T-helper 17 cell (primary cell): ENCODE results near the gene NR6A1. TPM values are rescaled to one million over a fixed set of nuclear protein-coding genes. Genes with fewer than 3 reads are reported as not detected.

ENCODE experiments used
- ATAC-seq: fragments of 150-1000 bp; cut with Tn5 transposase; 2 replicates; pipeline ENCODE4 v1.10.0; 2021; ENCODE audit warnings: mild to moderate bottlenecking, moderate library complexity
- DNase-seq, 3 donors: peaks; one replicate each; pipeline versions ENCODE4 v3.0.0 to v3.0.0-alpha.2; 2020 to 2021
- H3K9me3 ChIP-seq: one replicate; pipeline ENCODE4 v1.7.0; 2013; ENCODE audit warnings: low read length, mild to moderate bottlenecking; ENCODE audit not compliant: control insufficient read depth, poor library complexity, severe bottlenecking
- H3K27ac Mint-ChIP-seq: one replicate; pipeline ENCODE4 v1.8.0; 2022; ENCODE audit warnings: mild to moderate bottlenecking, moderate library complexity, mixed read lengths
- H3K27me3 Mint-ChIP-seq: one replicate; pipeline ENCODE4 v1.8.0; 2022; ENCODE audit warnings: mixed read lengths
- H3K36me3 Mint-ChIP-seq: one replicate; pipeline ENCODE4 v1.8.0; 2022; ENCODE audit warnings: low read depth, mixed read lengths
- H3K4me1 Mint-ChIP-seq: one replicate; pipeline ENCODE4 v1.8.0; 2022; ENCODE audit warnings: mild to moderate bottlenecking, mixed read lengths
- H3K4me3 Mint-ChIP-seq: one replicate; pipeline ENCODE4 v1.8.0; 2022; ENCODE audit warnings: mild to moderate bottlenecking, moderate library complexity, mixed read lengths
- total RNA-seq, 4 donors: library from RNA in 2 of 4; stranded (reverse) in 2 of 4; gene quantifications; one replicate each; pipeline ENCODE4 v1.2.3 and lab custom pipeline; 2022 to 2026

Gene NR6A1
- under 1 TPM; 0.08 to 0.22 TPM for total RNA-seq
- total RNA-seq (lab: John Stamatoyannopoulos, UW), result 0.30 to 0.35 reads per million in 2 donors

DNA sequence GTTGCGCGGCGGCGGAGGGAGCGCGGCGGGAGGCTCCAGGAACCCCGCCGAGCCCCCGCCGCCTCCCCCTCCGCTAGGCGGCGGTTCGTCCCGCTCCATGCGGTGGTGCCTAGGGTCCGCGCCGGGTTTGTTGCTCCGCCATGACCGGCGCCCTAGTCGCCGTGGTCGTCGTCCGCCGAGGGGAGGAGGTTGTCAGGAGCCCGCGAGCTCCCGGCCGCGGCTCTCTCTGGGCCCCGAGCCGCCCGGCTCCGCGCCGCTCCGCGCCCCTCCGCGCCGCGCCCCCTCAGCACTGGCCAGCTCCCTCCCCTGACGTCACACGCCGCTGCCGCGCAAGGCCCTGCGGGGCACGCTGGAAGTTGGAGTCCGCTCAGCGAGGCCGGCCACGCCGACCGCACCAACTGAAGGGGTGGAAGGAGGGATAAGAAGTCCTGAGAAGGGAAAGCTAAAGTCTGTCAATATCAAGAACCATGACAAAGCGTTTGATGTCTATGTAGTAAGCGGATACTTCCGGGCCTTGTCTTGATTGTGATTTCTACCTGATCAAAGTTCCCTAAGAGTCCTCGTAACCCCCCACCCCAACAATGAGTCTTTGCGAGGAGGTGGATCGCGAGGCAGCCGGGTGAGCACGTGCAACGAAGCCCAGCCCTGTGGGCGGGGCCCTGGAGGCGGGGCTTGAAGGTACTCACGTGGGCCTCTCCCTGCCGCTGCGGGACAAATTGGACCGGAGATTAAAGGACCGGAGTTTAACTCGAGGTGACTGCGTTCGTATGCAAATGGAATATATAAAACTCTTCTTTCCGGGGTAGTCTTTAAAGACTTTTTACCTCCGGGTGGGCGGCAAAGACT lies at the start of gene NR6A1:
NR6A1 (minus strand) TSS at position 291 of the 846 bp plus-strand sequence.
- Mint-ChIP-seq H3K4me3 (peak within 1 kb of the TSS; percentile 98), H3K27me3 (peaks cover 60% of the 10 kb centered on the region), H3K36me3 (peaks cover 7% of the 10 kb centered on the region), H3K27ac (peak within 1 kb of the TSS; percentile 77), H3K4me1 (peaks cover 41% of the 10 kb centered on the region)
- peak; percentile 90 to 91 (median 90) for DNase-seq
- ATAC-seq, result peak; percentile 91
- no peaks in the 10 kb centered on the region for H3K9me3 ChIP-seq

DNA sequence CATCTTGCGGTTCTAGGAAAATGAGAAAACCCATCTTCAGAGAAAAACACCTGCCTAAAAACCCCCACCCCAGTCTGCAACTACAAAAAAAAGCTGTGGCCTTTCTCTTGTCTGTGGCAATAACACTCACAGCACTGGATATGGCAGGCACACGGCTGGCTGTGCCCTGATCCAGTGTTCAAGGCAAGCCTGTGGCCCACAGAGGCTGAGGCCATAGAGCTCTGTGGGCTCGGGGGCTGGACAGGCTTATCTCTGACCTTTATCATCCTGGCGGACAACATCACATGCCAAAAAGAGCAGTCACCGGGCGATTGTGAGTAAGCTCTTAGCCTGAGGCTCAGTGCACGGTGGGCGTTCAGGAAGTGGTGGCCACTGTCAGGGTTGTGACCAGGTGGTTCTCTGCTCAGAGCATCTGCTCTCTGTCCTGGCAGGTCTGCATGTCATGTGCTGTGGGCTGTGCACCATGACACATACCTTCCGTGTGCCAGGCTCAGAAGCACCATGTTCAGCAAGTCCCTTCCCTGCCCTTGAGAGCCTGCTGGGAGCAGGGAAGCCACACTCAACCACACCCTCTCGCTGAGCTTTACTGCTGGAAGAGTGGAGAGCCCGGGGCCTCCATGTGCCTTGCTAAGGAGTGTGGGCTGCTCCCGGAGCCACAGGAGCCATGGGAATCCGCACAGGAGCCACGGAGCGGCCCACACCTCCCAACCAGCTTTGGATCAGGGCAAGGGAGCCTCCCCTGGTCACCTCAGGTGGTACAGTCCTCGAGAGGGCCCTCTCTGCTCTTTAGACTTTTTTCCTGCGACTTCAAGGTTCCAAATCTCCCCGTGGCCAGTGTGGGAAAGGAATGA lies 47.5 kb upstream of the NR6A1 start:
- Mint-ChIP-seq H3K4me3 (no peak overlapping the region), H3K27me3 (peaks cover 39% of the 10 kb centered on the region), H3K36me3 (no peaks in the 10 kb centered on the region), H3K27ac (no peak overlapping the region), H3K4me1 (peaks cover 2% of the 10 kb centered on the region)
- ATAC-seq (no peak), DNase-seq (no peak)
- no peaks in the 10 kb centered on the region for H3K9me3 ChIP-seq

DNA sequence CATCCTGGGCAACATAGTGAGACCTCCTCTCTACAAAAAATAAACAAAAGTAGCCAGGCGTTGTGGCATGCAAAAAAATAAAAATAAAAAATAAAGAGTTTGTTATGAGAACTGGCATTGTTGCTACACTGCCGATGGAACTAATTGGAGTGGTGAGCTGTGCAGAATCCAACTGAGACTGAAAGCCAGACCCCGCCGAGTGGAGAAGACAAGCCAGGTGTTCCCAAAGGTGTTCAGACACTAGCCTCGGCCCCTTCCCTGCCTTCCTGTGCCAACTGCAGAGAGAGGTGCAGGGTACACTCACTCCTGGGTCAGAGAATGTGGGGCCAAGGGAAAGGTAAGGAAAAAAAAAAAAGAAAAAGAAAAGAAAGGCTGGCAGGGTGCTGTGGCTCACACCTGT lies 44.5 kb upstream of the NR6A1 start:
- ATAC-seq, result no peak
- DNase-seq, result no peak
- Mint-ChIP-seq H3K4me1 (peaks cover 2% of the 10 kb centered on the region), H3K27ac (no peak overlapping the region), H3K36me3 (no peaks in the 10 kb centered on the region), H3K27me3 (peaks cover 25% of the 10 kb centered on the region), H3K4me3 (no peak overlapping the region)
- no peaks in the 10 kb centered on the region for H3K9me3 ChIP-seq

DNA sequence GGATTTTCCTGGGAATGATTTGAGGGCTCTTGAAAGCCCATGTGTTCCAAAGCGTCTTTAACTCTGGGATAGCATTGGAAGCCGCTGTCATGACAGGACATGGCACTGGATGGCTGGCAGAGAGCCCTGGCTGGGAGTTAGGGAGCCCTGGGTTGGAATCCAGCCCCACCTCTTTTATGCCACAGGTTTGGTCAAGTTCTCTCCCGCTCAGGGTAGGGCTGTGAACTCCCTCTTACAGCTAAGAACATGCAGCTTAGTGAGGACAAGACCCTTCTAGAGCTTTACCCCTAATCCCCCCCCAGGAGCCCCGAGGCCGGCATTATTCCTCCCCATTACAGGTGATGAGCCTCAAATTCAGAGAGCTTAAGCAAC lies 43.0 kb upstream of the NR6A1 start:
- DNase-seq, result no peak
- peaks cover 2% of the 10 kb centered on the region for H3K4me1 Mint-ChIP-seq
- no peaks in the 10 kb centered on the region for H3K9me3 ChIP-seq
- no peak for ATAC-seq
- H3K27me3 Mint-ChIP-seq, result peaks cover 16% of the 10 kb centered on the region
- no peak overlapping the region for H3K4me3 Mint-ChIP-seq
- H3K36me3 Mint-ChIP-seq, result no peaks in the 10 kb centered on the region
- H3K27ac Mint-ChIP-seq, result no peak overlapping the region

DNA sequence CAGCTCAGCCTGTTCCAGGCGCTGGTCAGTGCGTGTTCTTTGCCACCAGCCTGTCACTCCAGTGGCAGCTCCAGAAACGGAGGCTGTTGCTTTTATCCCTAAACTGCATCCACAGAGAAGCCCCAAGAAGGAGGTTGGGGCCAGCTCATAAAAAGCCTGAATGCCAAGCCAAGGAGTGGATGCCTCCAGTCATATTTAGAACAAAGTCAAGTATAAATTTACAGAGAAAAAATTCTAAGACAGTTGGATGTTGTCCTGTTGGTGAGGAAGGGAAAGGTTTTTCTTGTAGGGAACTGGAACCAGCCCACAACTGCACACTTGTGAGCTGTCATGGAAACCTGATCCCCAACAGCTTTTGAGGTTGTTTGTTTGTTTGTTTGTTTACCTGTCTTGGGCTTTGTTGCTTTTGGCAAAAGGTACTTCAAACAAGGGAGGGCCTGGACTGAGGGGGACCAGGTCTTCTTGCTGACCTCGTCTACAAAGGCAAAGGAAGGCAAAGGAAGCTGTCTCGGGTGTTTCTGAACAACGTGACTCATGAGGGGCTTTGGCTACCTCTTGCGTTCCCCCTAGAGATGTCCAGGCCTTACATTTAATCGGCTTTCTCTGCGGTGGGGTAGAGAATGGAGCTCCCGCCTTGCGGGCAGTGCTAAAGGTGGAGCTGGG lies 42.5 kb upstream of the NR6A1 start:
- Mint-ChIP-seq H3K4me1 (peaks cover 2% of the 10 kb centered on the region), H3K4me3 (no peak overlapping the region), H3K27ac (no peak overlapping the region), H3K27me3 (peaks cover 16% of the 10 kb centered on the region), H3K36me3 (no peaks in the 10 kb centered on the region)
- no peaks in the 10 kb centered on the region for H3K9me3 ChIP-seq
- DNase-seq, result no peak
- no peak for ATAC-seq

GRCh38 chr9:124813041-124813440 lies 41.9 kb upstream of the NR6A1 start:
- H3K36me3 Mint-ChIP-seq, result peaks cover 3% of the 10 kb centered on the region
- no peak overlapping the region for H3K27ac Mint-ChIP-seq
- H3K4me3 Mint-ChIP-seq, result no peak overlapping the region
- no peak for DNase-seq
- H3K9me3 ChIP-seq, result no peaks in the 10 kb centered on the region
- H3K27me3 Mint-ChIP-seq, result peaks cover 16% of the 10 kb centered on the region
- ATAC-seq, result no peak
- no peaks in the 10 kb centered on the region for H3K4me1 Mint-ChIP-seq

GRCh38 chr9:124812441-124812876 lies 41.3 kb upstream of the NR6A1 start:
- Mint-ChIP-seq H3K36me3 (peaks cover 3% of the 10 kb centered on the region), H3K27ac (no peak overlapping the region), H3K4me1 (no peaks in the 10 kb centered on the region), H3K4me3 (no peak overlapping the region), H3K27me3 (peaks cover 17% of the 10 kb centered on the region)
- ATAC-seq (no peak), DNase-seq (no peak)
- no peaks in the 10 kb centered on the region for H3K9me3 ChIP-seq

GRCh38 chr9:124810663-124811355 lies 39.7 kb upstream of the NR6A1 start:
- H3K9me3 ChIP-seq, result no peaks in the 10 kb centered on the region
- peaks cover 3% of the 10 kb centered on the region for H3K36me3 Mint-ChIP-seq
- no peak overlapping the region for H3K4me3 Mint-ChIP-seq
- no peak for ATAC-seq
- no peak overlapping the region for H3K27ac Mint-ChIP-seq
- no peak for DNase-seq
- H3K4me1 Mint-ChIP-seq, result no peaks in the 10 kb centered on the region
- H3K27me3 Mint-ChIP-seq, result peaks cover 13% of the 10 kb centered on the region

DNA sequence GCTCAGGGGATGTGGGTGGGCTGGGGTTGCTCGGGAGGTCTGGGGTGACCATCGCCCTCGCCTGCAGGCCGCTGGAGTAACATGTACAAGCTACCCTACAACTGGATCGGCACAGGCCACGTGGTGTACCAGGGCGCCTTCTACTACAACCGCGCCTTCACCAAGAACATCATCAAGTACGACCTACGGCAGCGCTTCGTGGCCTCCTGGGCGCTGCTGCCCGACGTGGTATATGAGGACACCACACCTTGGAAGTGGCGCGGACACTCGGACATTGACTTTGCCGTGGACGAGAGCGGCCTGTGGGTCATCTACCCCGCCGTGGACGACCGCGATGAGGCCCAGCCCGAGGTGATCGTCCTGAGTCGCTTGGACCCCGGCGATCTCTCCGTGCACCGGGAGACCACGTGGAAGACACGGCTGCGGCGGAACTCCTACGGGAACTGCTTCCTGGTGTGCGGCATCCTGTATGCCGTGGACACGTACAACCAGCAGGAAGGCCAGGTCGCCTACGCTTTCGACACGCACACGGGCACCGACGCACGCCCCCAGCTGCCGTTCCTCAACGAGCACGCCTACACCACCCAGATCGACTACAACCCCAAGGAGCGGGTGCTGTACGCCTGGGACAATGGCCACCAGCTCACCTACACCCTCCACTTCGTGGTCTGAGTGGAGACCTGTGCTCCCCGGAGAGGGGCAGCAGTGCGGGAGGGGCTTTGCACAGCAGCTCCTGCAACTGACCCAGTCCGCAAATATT lies 38.8 kb upstream of the NR6A1 start:
- H3K27me3 Mint-ChIP-seq, result peaks cover 13% of the 10 kb centered on the region
- no peaks in the 10 kb centered on the region for H3K9me3 ChIP-seq
- H3K27ac Mint-ChIP-seq, result no peak overlapping the region
- ATAC-seq, result no peak
- DNase-seq, result no peak
- H3K36me3 Mint-ChIP-seq, result peaks cover 3% of the 10 kb centered on the region
- H3K4me3 Mint-ChIP-seq, result no peak overlapping the region
- no peaks in the 10 kb centered on the region for H3K4me1 Mint-ChIP-seq

DNA sequence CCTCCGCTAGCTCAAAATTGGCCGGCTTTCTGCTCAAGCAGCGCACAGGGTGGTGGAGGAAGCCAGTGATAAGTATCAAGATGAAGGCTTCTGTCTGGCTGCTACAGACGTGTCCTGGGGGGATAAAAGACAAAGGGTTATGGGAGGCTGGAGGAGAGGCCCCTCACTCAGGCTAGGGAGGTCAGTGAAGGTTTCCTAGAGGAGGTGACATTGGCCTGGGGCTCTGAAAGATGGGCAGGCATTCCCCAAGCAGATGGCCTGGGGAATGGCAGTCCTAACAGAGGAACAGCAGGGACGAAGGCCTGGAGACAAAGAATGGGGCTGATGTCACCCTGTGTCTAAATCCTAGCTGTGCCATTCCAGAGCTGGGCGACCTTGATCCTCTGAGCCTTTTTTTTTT lies 38.1 kb upstream of the NR6A1 start:
- ATAC-seq (no peak), DNase-seq (no peak)
- peaks cover 13% of the 10 kb centered on the region for H3K27me3 Mint-ChIP-seq
- H3K27ac Mint-ChIP-seq, result no peak overlapping the region
- H3K4me1 Mint-ChIP-seq, result no peaks in the 10 kb centered on the region
- H3K4me3 Mint-ChIP-seq, result no peak overlapping the region
- H3K9me3 ChIP-seq, result no peaks in the 10 kb centered on the region
- peaks cover 3% of the 10 kb centered on the region for H3K36me3 Mint-ChIP-seq

GRCh38 chr9:124808246-124808956 lies 37.3 kb upstream of the NR6A1 start:
- no peak overlapping the region for H3K27ac Mint-ChIP-seq
- H3K4me1 Mint-ChIP-seq, result no peaks in the 10 kb centered on the region
- H3K4me3 Mint-ChIP-seq, result no peak overlapping the region
- H3K27me3 Mint-ChIP-seq, result peaks cover 13% of the 10 kb centered on the region
- ATAC-seq (no peak), DNase-seq (no peak)
- H3K9me3 ChIP-seq, result no peaks in the 10 kb centered on the region
- H3K36me3 Mint-ChIP-seq, result peaks cover 3% of the 10 kb centered on the region

DNA sequence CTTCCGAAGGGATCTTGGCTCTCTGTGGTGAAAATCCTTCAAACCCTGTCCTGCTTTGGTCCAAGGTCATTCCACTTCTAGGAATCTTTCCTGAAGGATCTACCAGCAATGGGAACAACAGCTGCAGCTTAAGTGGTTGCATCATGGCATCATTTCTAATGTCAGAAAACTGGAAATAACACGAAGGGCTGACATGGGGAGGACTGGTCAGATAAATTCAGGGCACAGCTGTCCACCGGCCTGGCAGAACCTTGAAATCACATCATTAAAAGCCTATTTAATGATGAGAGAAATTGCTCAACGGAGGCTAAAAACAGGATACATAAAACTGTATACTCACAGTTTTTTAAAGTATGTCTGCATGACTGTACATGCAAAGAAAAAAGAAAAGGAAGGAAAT lies 34.1 kb upstream of the NR6A1 start:
- DNase-seq (no peak), ATAC-seq (no peak)
- H3K27ac Mint-ChIP-seq, result no peak overlapping the region
- H3K27me3 Mint-ChIP-seq, result peaks cover 23% of the 10 kb centered on the region
- H3K4me3 Mint-ChIP-seq, result no peak overlapping the region
- no peaks in the 10 kb centered on the region for H3K9me3 ChIP-seq
- H3K36me3 Mint-ChIP-seq, result peaks cover 3% of the 10 kb centered on the region
- peaks cover 2% of the 10 kb centered on the region for H3K4me1 Mint-ChIP-seq
